HK-2 (cell line): Measurements from ENCODE around the gene TSKU.
"Not testable (repeated sequence)": the region's sequence is repeated elsewhere in the genome, so short reads cannot be mapped to it uniquely, and the experiment has no call there.

Source experiments
- DNase-seq: peaks from one replicate; pipeline ENCODE4 v3.0.0-alpha.2; 2018; ENCODE audit not compliant: unreplicated experiment

The TSKU gene

DNA sequence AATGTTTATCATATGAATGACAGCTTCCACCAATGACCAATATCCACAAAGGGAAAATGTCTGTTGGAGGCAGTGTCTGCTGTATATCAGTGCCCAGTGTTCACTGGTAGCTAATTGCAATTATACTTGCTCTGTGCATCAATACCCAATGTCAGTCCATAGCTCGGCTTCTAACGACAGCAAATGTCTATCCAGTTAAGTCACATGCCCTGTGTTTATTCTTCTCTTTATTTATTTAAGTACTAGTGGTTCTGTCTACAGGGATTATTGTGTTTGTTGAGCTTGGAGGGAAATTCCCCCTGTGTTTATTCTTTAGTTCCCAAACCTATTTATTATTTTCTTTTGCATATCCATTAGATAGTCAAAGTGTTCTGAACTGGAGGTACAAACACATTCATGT, 18.6 kb downstream of the TSKU start:
- no peak for DNase-seq

DNA sequence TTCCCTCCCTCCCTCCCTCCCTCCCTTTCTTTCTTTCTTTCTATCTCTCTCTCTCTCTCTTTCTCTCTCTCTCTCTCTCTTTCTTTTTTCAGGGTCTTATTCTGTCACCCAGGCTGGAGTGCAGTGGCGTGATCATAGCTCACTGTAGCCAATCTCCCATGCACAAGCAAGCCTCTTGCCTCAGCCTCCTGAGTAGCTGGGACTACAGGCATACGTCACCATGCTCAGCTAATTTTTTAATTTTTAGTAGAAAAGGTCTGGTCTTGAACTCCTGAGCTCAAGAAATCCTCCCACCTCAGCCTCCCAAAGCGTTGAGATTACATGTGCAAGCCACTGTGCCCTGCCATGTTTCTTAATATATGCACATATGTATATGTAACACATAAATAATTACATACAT, 19.0 kb downstream of the TSKU start:
- no peak for DNase-seq

DNA sequence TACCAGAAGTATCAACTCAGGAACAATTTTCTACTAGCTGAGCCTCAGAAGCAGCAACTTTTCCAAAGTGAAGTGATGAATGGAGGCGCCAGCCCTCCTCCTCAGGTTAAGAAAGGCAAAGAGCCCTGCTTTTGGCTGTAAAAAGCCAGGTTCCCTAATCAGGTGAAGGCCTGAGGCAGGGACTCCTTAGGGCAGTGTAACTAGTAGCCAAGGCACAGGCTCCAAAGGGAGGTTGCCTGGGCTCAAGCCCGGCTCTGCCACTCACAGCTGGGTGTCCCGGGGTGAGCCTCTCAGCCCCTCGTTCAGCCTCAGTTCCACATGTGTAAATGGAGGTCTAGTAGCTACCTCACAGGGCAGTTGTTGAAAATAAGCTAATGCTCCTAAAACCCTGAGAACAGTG, 19.5 kb downstream of the TSKU start:
- DNase-seq: no peak

DNA sequence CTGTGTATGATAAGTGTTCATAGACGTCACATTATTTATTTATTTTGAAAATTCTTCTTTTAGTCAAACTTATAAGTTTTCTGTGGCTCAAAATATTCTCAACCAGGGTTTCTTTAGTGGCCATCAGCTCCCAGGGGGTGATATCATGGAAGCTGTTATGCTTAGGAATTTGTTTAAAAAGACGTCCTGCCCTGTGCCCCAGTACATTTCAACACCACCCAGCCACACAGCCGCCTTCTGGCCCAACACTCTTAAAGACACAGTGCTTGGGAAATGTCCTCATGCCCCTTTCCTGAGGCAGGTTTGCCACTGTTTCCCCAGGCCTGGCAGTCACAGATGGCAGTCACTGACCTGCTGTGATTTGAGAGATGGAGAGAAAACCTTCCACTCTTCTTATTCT, 19.9 kb downstream of the TSKU start:
- DNase-seq: no peak

DNA sequence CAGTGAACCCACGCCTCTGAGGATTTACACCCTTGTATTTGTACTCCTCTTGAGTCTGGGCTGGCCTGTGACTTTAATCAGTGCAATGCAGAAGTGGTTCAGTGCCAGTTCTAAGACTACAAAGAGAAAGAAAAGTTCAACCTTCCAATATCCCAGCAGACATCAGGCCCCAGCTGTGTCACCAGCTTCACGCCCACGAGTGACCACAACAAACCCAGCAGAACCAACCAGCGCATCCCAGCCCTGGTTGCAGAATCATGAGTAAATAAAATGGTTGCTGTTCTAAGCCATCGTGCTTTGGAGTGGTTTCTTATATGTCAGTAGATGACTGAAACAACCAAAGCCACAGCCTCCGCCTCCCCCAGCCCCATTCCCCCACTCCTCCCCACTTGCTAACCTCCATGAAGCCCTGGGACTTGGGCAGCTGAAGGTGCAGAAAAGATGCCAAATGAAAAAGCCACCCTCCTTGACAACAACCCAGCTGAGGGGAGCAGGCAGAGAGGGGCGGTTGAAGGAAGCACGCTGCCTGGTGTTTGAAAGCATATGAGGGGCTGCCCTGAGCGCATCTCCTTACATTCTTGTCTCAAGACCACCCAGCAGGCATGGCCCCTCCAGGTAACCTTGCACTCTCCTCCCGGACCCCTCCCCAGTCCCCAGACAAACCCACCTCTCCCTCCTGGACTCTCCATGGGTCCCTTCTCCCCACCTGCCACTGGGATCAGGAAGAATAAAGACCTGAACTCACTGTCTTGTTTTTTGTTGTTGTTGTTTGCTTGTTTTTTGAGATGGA, 20.9 kb downstream of the TSKU start:
- DNase-seq: no peak

DNA sequence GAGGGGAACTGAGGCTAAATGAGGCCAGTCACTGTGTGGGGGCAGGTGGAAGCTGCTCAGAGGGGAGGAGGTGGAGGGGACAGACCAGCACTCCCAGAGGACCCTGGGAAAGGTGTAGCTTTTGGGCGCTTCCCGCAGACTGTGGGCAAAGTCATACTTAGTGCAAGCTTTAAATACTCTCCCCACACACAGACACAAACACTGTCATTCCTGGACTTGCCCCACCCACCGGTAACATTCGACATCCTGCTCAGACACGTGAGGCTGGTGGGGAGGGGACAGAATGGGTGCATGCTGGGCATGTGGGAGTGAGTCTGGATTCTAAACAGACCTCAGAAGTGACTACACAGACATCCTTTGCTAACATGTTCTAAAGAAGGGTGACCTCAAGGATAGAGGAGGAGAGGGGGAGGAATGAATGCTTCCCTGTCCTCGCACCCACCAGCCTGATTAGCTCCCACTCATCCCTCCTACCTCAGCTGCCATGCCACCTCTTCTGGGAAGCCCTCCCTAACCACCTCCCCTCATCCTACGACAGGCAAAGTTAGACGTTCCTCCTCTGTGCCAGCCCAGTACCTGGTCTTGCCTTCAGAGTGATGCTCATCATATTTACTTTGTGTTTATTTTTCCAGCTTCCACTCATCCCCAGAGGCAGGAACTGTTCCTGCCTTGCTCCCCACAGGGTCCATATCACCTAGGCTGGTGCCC, 22.2 kb downstream of the TSKU start:
- DNase-seq: no peak

DNA sequence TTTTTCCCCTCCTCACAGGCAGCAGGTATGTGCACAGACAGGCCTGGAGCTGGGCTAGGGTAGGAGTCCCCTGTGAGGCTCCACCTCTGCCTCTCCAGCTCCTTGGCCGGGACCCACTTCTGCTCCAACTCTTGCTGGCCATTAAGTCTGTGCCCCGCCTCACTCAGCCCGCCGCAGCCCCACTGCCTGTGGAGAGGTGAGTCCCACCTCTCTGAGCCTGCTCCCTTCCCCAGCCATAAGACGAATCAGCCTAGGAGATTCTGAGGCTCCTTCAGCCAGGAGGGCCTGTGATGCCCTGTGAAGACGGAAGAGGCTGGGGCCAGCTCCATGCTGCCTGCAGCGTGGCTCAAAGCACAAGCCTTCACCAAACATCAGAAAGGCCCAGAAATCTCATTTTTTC, 23.0 kb downstream of the TSKU start:
- DNase-seq: no peak

DNA sequence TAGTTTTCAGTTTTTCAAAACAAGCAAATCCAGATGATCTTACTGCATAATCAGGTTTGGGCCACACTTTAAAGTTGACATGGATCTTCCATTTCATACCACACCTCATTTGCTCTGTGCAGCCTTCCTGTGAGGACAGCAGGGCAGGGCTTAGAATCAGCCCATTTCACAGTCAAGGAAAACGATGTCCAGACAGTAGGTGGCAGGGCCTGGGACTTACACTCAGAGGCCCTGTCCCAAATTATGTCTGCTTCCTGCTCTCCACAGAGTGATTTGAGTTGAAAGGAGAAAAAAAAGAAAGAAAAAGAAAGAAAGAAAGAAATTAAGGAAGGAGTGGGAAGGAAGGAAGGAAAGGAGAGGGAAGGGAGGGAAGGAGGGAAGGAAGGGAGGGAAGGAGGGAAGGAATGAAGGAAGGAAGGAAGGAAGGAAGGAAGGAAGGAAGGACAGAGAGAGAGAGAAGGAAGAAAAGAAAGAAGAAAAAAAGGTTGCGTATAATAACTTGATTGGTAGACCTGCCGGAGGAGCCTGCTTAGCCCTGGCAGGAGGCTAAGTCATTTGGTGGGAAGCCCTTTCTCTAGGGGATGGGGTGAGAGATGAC, 23.6 kb downstream of the TSKU start:
- no peak for DNase-seq

DNA sequence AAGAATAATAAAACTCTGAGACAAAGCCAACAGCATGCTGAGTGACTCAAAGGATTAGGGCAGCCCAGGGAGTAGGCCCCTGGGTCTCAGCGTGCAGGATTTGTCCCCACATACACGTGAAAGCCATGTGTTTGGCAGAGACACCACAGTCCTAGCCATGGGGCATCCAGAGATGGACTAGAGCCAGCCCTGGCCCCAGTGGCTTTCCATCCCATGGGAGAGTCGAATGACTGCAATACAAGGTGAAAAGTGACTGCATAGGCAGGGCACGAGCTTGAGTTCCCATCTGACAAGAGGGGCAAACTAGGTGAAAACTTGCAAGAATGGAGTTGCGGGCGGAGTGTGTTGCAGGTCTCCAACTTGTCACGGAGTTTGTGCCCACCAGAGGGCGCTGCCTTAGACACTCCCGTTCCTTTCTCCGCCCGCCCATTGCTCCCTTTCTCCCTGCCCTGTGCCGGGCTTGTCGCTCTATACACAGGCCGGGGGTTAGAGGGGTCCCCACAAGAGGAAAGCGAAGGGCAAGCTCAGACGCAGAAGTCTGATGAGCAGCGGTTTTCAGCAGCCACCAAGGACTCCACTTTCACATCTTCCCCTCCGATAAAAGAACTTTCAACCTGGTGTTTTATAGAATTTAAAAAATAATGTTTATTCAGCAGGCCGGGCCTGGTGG, 24.2 kb downstream of the TSKU start:
- DNase-seq: peak; percentile 41

DNA sequence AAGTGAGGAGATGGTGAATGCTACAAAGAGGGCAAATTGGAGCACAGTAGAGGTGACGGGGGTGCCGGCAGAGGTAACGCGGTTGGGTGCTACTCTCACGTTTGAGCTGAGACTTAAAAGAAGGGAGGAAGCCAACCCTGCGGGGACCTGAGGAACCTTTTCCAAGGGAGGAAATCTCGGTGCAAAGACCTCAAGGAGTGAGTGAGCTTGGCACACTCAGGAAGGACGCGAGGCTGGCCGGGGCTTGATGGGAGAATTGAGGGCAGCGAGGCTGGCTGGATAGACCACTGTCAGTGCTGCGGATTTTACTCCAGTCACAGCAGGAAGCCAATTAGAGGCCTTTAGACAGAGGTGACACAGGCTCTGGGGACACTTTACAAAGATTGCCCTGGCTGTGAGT, 25.0 kb downstream of the TSKU start:
- no peak for DNase-seq

DNA sequence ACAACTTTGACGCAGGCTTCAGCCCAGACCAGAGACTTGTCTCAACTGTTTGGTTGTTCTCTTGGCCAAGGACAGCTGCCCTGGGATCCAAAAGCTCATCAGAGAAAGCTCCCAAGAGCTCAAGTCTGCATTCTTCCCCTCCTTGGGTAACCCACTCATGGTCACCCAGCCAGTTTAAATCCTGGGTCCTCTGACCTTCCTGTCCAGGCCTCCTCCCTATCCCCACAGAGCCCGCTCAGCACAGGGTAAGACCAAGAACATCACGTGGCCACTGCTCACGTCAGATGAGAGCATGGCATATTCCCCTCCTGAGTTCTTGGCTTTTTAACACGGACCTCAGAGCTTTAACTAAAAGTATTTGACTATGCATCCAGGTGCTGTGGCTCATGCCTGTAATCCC, 25.8 kb downstream of the TSKU start:
- no peak for DNase-seq

DNA sequence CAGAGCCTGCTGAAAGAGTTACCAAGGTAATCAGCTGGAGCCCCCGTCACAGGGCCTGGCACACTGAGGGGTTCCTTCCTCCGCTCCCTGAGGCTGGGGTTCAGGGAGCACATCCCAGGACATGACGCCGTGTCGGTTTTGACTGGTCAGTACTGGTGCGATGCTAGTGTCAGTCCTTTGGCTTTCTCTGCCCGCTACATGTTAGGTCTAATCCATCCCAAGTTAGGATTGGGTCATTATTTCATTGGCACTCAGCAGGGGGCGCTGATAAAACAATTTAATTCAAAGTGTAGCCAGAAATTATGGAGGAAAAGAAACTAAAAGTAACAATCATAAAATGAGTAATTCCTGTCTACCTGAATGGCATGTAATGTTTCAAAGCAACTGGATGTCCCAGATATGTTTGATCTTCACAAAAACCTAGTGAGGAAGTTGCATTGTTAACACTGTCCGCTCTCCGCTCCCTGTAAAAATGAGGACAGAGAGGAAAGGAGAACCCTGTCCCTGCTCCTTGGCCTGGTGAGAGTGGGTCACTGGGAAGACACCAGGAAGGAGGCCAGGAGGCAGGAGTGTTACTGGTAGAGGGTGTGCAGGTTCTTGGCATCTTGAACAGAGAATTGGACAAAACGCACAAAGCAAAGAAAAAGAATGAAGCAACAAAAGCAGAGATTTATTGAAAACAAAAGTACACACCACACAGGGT, 27.1 kb downstream of the TSKU start:
- peak; percentile 23 for DNase-seq

DNA sequence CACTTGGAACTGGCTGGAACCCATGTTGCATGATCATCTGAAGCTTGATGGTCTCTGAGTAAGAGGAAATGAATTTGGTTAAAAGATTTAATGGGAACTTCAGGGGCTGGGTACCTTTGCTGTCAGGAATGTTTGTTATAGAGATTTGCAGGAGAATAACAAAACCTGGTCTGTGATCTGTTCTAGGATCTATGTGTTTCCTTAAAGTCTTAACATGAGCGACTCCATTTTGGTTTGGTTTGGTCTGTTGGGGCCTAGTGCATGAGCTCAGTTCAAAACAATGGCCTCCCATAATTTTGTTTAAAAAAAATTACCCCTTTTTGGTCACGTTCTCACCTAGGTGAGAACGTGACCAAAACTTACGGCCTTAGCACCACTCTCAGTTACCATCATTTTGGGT, 28.1 kb downstream of the TSKU start:
- DNase-seq: no peak

DNA sequence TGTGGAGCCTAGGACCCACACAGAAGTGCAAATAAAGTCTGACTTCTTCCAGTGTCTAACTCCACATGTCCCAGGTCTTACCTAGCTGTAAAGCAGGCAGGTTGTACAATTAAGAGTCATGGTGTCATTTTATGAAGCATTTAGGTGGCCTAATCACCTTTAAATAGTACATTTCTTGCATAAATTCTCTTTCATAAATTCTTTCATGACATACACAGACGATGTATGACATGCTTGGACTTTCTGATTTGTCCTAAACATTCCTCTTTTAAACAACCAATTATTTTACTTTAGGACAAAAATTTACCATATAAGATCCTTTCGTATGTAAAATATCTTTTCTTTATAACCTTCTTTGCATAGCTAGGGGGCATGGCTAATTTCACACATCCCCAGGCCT, 31.3 kb downstream of the TSKU start:
- DNase-seq: no peak

DNA sequence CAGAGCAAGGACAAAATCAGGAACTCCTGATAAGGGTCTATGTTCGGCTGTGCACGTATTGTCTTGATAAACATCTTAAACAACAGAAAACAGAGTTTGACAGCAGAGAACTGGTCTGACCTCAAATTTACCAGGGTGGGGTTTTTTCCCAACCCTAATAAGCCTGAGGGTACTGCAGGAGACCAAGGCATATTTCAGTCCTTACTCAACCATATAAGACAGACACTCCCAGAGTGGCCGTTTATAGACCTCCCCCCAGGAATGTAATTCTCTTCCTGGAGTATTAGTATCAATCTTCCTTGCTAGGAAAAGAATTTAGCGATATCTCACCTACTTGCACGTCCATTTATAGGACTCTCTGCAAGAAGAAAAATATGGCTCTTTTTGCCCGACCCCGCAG, 32.5 kb downstream of the TSKU start:
- not testable (repeated sequence) for DNase-seq

DNA sequence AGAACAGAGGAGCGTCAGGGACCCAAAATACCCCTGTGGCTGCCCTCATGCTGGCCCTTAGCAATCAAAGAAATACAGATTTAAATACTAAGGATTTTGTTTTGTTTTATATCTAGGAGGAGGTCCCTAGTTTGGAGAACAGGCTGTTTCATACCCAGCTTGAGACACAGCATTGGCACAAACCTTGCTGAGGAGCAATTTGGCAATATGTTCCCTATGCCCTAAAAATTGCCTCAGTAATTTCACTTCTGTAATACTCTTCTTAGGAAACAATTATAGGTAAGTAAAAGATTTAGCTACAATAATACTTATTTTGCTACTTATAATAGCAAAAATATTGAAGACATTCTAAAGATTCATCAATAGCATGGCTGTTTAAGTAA, 37.0 kb downstream of the TSKU start:
- no peak for DNase-seq

DNA sequence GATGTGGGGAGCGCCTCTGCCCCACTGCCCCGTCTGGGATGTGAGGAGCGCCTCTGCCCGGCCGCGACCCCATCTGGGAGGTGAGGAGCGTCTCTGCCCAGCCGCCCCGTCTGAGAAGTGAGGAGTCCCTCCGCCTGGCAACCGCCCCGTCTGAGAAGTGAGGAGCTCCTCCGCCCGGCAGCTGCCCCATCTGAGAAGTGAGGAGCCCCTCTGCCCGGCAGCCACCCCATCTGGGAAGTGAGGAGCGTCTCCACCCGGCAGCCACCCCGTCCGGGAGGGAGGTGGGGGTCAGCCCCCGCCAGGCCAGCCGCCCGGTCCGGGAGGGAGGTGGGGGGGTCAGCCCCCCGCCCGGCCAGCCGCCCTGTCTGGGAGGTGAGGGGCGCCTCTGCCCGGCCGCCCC, 38.2 kb downstream of the TSKU start:
- DNase-seq: not testable (repeated sequence)

DNA sequence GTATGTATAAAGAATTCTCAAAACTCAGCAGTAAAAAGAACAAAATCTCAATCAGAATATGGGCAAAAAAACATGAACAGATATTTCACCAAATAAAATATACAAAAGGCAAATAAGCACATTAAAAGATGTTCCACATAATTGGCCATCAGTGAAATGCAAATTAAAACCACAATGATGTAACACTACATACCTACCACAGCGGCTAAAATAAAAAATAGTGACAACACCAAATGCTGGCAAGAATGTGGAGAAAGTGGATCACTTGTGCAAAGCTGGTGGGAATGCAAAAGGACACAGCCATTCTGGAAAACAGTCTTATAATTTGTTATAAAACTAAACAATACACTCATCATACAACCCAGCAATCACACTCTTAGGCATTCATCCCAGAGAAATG, 39.2 kb downstream of the TSKU start:
- no peak for DNase-seq

DNA sequence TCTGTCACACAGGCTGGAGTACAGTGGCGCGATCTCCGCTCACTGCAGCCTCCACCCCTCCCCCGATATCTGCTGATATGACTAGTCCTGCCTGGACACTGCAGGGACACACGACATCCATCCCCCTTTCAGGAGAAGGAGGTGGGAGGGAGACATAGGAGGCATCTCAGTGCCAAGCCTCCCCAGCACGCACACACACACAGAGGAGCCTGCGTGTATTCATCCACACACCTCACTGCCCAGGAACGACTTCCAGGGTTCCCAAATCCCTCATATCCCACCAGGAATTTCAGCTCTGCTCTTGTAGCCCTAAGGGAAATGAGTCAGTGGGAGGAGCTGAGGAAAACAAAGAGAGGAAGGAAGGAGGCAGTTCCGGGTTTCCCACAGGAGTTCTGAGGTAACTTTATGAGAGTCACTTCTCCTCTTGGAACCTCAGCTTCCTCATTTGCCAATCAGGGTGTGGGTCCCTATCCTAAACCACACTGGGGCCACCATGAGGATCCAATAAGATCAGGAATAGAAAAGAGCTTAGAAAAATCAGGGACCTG, 40.4 kb downstream of the TSKU start:
- DNase-seq: peak; percentile 29

DNA sequence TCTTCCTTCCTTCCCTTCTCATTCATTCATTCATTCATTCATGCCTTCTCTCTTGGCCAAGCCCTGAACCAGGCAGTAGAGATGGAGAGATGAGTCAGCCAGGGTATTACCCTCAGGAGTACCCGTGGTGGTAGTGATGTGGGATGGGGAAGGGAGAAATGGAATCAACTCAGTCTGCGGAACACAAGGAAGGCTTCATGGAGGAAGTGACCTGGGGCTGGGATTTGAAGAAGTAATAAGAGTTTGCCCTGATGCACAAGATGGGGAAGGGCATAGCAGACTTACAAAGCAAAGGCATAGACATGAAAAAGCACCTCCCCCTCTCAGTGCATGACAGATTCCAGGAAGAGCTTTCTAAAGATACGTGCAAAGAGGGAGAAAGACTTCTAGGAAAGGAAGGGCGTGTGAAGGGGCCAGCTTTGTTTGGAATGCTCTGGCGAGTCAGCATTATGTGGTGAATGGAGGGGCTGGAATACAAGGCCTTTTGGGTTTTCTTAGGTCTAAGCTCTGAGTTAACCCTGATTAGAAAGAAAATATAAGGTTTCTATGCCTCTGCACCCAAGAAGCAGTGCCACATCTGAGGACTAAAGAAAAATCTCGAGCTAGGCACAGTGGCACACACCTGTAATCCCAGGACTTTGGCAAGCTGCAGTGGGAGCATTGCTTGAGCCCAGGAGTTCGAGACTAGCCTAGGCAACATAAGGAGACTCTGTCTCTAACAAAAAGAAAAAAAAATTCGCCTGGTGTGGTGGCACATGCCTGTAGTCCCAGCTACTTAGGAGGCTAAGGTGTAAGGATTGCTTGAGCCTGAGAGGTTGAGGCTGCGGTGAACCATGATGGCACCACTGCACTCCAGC, 41.2 kb downstream of the TSKU start:
- no peak for DNase-seq
